A549 treated with RU486 at 1 μM for 4 hours (cell line): ENCODE measurements around the gene CDK13. TPM values are rescaled to one million over a fixed set of nuclear protein-coding genes. Genes with fewer than 3 reads are reported as not detected.

Experiments used
- total RNA-seq: library from RNA; stranded (reverse); fragments of 200-300 nt; extraction: Qiagen RNA extraction; gene quantifications from 5 replicates; pipeline ENCODE4 v1.2.3, GENCODE V29; 2022; ENCODE audit warnings: low read depth

CDK13 gene
- total RNA-seq, result 19.2 to 23.2 TPM (median 20.7 TPM) in 5 replicates

DNA sequence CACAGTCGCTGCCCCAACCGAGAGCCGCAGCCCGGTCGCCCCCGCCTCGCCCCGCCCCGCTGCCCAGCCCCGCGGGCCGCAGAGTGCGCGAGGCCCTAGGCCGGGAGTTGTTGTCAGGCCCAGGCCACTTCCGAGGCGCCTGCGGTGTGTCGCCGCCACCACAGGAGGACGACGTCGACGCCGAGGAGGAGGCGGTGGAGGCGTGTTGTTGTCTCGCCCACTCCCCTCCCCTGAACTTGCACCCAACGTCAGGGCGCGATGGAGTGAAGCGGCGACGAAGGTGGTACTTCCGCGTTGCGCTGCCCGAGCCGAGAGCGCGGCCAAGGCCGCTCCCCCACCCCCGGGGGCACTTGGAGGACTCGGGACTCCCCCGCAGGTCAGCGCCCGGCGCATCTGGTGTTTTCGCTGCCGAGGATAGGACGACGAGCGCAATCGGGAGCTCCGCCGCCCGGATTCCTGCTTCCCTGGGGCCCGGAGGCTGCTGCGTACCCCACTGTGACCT is at the start of gene CDK13:
TSS of gene CDK13 (plus strand) at position 286 of the 502 bp plus-strand sequence. CDS start 386 bp downstream, outside the sequence.

DNA sequence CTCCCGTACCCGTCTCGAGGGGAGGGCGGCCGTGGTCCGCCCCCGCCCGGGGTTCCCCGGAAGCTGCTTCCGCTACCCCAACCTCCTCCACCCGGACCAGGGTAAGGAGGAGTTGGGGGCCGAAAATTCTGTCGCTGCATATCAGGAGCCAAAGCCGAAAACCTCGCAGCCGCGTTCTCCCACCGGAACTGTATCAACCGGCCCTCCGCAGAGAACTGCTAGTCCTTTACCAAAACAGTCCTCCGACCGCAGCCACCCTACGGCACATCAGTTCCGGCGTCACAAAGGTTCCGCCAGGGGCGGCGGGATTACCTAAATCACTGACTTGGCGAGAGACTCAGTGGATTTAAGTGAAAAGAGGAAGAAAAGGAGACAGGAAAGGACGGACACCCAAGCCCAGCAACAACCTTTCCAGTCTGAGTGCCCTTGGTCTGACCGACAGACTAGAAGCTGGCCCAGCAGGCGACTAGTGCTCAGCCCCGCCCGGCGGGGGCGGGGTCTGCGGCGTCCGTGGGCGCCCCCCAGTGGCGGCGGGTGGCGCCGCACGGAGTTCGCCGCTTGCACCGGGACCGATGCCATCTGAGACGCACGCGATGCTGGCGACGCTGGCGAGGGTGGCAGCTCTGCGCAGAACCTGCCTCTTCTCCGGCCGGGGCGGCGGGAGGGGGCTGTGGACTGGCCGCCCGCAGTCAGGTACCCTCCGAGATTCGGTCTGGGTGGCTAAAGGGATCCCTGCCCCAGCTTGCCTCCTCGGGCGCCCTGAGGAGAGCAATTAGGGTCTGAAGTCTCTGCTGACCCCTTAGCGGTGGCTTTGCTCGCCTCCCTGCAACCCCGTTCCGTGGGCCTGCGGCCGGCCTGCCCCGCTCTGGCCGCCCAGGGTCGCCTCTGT is 184.6 kb downstream of the CDK13 start, which contains the start of the genes MPLKIP and SUGCT:
TSS of gene MPLKIP (minus strand) at position 195 of the 889 bp plus-strand sequence. CDS start at position 140, 55 bp downstream.
TSS of gene SUGCT (plus strand) at position 578 of the 889 bp plus-strand sequence.

Other genes with a start within 250 kb of the CDK13 start
- gene MPLKIP, start 184.4 kb downstream of the CDK13 start, total RNA-seq, result 25.9 to 45.4 TPM (median 40.8 TPM) in 5 replicates
- 0.67 to 1.8 TPM (median 1.2 TPM) in 5 replicates for gene SUGCT, start 184.7 kb downstream of the CDK13 start, total RNA-seq